SK-N-DZ (cell line): ENCODE data around the gene SLC43A1.

ENCODE experiments used
- DNase-seq: peaks from one replicate; pipeline ENCODE4 v3.0.0-alpha.2; 2015; ENCODE audit warnings: low spot score

Gene SLC43A1

DNA sequence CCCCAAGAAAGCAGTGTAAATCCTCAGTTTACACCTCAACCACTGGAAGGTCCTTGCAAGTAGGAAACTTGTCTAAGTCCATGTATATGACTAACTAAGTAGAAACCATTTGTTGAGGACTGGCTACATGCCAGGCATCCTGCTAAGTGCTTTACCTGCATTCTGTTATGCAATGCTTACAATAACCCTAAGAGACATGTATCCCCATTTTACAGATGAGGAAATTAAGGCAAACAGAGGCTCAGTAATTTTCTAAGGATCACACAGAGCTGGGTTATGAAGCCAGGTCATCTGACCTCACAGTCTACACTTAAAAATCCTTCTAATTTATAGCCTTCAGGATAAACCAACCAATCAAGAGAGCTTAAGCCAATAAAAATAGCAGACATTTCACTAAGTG, 13.5 kb upstream of the SLC43A1 start:
- DNase-seq, result no peak

DNA sequence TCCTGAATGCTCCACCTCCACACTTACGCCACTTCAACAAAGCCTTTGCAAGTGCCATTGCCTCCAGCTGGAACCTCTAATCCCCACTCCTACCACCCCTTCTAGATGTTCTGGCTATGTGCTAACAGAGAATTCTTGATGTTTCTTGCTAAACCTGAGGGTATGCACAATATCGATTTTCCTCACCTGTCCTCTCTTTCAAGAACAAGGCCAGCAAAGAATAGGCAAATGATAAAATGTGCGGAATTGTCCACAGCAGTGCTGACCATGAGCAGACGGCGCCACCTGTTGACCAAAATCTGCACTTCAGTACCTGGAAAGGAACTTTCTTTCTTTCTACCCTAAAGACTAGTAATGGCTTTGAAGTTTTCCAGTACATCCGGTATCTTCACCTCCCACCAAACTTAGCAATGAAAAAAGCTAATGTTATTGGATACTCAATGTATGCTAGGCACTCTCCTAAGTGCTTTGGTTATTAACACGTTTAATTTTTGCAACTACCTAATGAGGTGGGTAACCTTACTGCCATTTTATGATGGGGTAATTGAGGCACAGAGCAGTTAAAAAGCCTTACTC, 11.6 kb upstream of the SLC43A1 start:
- peak; percentile 60 for DNase-seq

GRCh38 chr11:57523419-57523818, 7.9 kb upstream of the SLC43A1 start:
- DNase-seq, result no peak

DNA sequence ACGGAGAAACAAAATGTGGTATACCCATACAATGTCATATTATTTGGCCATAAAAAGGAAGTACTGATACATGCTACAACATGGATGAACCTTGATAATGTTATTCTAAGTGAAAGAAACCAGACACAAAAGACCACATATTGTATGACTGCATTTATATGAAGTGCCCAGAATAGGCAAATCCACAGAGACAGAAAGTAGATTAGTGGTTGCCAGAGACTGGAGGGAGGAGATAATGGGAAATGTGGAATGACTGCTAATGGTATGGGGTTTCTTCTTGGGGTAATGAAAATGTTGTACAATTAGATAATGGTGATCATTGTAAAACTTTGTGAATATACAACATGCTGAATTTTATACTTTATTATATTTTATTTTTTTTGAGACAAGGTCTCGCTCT, 5.6 kb upstream of the SLC43A1 start:
- DNase-seq, result no peak

DNA sequence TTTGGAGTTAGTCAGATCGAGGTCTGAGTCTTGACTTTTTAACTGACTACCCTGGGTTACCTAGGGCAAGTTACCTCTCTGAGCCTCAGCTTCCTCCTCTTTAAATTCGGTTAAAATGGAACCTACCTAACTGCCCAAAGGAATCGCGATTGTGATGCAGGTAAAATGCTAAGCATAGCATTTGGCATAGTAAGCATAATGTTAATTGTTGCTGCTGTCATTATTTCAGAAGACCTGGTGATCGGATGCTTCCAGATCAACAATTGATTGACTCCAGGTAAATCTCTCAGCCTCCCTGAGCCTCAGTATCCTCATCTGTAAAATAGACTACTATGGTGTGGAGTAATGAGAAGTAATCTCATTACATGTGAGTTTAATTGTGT, 550 bp upstream of the SLC43A1 start:
- no peak for DNase-seq

- DNase-seq, result peak; percentile 58
Observed at GRCh38 chr11:57514538-57515331, 767 bp downstream of the SLC43A1 start.

DNA sequence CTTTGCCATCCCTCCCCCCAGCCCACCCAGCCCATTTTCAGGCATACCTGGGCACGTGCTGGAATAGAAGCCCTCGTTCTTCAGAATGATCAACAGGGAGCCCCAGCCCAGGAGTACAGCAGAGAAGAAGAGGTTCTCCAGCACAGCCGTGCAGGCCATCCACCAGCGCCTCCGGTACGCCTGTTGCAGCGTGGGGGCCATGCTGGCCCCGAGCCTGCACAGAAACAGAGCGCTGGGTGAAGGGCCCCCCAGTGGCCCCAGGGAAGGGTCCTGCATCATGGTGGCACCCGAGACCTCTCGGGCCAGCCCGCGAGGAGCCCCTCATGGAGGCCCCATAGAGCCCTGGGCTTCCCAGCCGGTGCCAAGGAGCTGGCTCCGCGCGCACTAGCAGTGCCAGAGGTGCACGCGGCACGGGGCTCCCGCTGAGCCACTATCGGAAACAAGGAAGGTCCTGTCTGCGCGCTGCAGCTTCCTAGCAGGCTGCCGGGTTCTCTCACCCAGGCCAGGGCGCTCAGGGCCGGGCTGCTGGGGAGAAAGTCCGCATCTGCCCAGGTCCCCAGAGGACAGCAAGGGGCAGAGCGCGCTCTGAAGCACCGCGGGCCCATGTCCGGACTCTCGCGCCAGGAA, 1.5 kb downstream of the SLC43A1 start:
- no peak for DNase-seq

DNA sequence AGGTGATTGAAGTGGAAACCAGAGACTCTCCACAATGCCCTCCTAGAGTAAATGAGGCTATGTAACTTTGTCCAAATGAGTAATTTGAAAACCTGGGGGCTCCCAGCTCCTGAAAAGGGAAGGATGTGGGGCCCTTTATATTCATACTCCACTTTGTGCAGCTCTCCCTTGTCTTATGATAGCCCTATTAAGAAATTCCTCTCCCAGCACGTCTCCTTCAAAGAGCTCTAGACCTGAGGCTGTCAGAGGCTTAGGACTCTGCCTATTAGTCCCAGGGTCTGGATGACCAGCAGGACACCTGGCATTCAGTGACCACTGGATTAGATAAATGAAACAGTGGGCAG, 2.1 kb downstream of the SLC43A1 start:
- no peak for DNase-seq

- DNase-seq, result no peak
Observed at GRCh38 chr11:57512646-57513451, 2.7 kb downstream of the SLC43A1 start.

- no peak for DNase-seq
Observed at GRCh38 chr11:57511741-57512430, 3.6 kb downstream of the SLC43A1 start.

DNA sequence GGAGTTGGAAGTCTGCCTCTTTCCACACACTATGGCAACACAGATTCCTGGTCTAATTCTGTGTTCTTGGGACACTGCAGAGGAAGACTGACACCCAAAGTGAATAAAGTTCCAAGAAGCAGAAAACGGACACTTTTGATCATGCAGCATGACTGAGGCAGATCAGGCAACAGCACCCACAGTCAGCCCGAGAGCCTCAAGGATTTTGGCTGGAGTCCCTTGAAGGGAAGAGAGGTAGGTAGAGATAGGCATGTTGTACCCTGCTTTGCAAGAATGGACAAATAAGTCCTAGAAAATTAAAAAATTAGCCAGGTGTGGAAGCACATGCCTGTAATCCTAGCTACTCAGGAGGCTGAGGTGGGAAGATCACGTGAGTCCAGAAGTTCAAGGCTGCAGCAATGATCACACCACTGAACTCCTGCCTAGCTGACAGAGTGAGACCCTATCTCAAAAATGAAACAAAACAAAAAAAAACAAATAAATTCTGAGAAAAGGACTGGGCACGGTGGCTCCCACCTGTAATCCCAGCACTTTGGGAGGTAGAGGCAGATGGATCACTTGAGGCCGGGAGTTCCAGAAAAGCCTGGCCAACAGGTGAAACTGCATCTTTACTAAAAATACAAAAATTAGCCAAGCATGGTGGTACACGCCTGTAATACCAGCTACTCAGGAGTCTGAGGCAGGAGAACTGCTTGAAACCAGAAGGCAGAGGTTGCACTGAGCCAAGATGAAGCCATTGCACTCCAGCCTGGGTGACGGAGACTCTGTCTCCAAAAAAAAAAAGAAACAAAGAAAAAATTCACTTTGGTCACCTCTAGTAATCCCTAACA, 6.9 kb downstream of the SLC43A1 start:
- DNase-seq, result no peak

- no peak for DNase-seq
Observed at GRCh38 chr11:57506522-57506921, 9.0 kb downstream of the SLC43A1 start.

DNA sequence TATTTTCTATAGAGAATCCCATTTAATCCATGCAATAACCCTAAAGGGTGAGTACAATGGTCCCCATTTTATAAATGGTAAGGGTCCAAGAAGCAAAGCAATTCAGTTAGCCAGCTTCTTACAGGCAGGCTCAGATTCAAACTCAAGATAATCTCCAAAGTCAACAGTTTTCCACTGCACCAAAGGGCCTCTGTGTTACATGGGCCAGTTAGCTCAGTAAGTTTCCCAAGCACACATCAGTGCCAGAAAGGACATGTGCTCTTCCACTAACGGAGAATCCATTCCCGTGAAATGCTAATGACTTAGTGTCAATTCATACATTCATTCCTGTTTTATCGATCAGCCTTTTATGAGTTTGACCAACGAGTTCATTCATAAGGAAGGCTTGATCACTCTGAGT, 11.0 kb downstream of the SLC43A1 start:
- DNase-seq, result no peak

- DNase-seq, result no peak
Observed at GRCh38 chr11:57502870-57503269, 12.6 kb downstream of the SLC43A1 start.

DNA sequence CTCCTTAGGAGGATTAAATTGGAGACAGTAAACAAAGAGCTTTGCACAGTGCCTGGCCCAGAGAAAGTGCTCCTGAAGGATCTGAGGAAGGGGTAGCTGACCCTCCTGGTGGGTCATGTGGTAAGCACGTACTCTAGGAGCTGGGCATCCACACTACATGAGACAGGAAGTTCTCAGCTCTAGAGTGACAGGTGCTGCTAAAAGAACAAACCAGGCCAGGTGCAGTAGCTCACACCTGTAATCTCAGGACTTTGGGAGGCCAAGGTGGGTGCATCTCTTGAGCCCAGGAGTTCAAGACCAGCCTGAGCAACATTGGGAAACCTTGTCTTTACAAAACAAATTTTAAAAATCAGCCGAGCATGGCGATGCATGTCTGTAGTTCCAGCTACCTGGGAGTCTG, 13.1 kb downstream of the SLC43A1 start:
- no peak for DNase-seq

- no peak for DNase-seq
Observed at GRCh38 chr11:57501953-57502352, 13.5 kb downstream of the SLC43A1 start.

GRCh38 chr11:57500926-57501325, 14.6 kb downstream of the SLC43A1 start:
- no peak for DNase-seq

DNA sequence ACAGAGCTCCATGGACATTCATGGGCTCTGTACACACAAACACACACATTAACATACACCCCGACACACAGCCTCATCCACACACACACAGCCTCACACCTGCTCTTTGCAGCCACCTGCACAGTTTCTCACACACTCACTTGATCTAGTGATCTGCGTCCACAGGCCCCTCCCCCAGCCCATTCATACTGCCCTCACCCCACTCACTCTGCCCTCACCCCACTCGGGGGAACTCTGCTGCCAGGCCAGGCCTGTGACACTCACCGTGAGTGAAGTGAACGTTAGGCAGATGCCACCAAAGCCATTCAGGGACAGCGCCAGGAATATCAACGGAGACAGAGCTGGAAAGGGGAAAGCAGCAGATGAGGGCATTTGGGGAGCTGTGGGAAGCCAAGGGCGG, 15.0 kb downstream of the SLC43A1 start:
- DNase-seq, result no peak

GRCh38 chr11:57499983-57500461, 15.5 kb downstream of the SLC43A1 start:
- no peak for DNase-seq

DNA sequence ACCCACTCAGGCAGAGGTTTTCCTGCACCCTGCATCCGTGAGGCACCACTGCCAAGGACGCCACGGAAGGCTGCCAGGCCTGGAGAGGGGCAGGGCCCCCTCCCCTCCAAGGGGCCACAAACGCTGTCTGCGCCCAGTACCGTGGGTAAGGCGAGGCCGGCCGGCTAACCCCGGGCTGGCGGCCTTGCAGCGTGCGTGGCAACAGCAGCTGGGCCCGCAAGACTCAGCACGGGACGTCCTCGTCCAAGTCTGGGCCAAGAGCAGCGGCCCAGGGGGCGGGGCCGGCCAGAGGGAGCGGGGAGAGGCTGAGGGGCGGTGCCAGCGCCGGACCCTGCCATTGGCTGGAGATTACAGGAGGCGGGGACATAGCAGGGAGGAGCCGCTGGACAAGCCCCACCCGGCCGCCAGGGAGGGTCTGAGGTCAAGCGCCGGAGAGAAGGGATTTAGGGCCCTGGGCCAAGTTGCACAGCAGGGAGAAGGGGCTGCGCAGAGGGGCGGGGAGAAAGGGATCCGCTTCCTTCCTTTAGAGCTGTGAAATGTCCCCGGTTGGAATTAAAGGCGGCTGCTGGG, 16.0 kb downstream of the SLC43A1 start:
- DNase-seq, result peak; percentile 92
